Bronchial epithelial cell (primary cell): Measurements from ENCODE around the gene MGLL. TPM values are rescaled to one million over a fixed set of nuclear protein-coding genes. Genes with fewer than 3 reads are reported as not detected.

Experiments
- DNase-seq: peaks from one replicate; pipeline ENCODE4 v3.0.0-alpha.2; 2010; ENCODE audit warnings: low read depth
- FAIRE-seq: peaks from 2 replicates; lab custom pipeline; 2011; peaks lifted over from hg19 to GRCh38; lab: Jason Lieb, UNC
- H3K27me3 ChIP-seq: 2 replicates; pipeline ENCODE4 v1.5.1; 2011; ENCODE audit warnings: low read length; ENCODE audit not compliant: control insufficient read depth, insufficient read depth
- H3K36me3 ChIP-seq: 2 replicates; pipeline ENCODE4 v1.5.1; 2011; ENCODE audit warnings: low read length; ENCODE audit not compliant: control insufficient read depth, insufficient read depth
- H3K4me3 ChIP-seq: 2 replicates; pipeline ENCODE4 v1.5.1; 2011; ENCODE audit warnings: mild to moderate bottlenecking, low read depth, low read length, control low read depth
- total RNA-seq: library from RNA; depleted of rRNA; stranded (reverse); fragments of >200 nt; gene quantifications from 2 replicates; pipeline ENCODE4 v1.2.1, GENCODE V29; 2014
- TF ChIP-seq, protein P1 (sequence below): IDR thresholded peaks from 2 replicates; pipeline ENCODE4 v1.5.1; 2011; ENCODE audit warnings: mild to moderate bottlenecking, moderate library complexity, low read length, control low read depth, inconsistent platforms; ENCODE audit not compliant: insufficient read depth, severe bottlenecking

The MGLL gene
- total RNA-seq, 1 donor from 2014 or later = 25.5 TPM

DNA sequence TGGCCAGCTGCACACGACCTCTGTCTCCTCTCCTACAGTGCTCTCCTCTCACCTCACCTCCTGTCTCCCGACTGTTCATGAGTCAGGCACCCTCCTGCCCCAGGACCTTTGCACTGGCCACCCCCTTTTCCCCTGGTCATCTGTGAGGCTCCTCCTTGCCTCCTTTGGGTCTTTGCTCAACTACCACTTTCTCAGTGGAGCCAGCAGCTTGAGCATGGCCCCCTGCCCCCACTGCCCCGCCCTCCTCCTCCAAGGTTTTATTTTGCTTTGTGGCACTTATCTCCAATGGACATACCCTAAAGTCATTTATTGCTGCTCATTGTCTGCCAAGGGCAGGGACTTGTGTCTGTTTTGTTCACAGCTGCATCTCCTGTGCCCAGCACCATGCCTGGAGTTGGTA, 64.3 kb downstream of the MGLL start:
- FAIRE-seq (no peak), DNase-seq (no peak)
- TF ChIP-seq, protein P1, sequence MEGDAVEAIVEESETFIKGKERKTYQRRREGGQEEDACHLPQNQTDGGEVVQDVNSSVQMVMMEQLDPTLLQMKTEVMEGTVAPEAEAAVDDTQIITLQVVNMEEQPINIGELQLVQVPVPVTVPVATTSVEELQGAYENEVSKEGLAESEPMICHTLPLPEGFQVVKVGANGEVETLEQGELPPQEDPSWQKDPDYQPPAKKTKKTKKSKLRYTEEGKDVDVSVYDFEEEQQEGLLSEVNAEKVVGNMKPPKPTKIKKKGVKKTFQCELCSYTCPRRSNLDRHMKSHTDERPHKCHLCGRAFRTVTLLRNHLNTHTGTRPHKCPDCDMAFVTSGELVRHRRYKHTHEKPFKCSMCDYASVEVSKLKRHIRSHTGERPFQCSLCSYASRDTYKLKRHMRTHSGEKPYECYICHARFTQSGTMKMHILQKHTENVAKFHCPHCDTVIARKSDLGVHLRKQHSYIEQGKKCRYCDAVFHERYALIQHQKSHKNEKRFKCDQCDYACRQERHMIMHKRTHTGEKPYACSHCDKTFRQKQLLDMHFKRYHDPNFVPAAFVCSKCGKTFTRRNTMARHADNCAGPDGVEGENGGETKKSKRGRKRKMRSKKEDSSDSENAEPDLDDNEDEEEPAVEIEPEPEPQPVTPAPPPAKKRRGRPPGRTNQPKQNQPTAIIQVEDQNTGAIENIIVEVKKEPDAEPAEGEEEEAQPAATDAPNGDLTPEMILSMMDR = no peak
- H3K27me3 ChIP-seq = no peaks in the 10 kb centered on the region
- H3K4me3 ChIP-seq = no peak overlapping the region
- H3K36me3 ChIP-seq = peaks cover 5% of the 10 kb centered on the region

DNA sequence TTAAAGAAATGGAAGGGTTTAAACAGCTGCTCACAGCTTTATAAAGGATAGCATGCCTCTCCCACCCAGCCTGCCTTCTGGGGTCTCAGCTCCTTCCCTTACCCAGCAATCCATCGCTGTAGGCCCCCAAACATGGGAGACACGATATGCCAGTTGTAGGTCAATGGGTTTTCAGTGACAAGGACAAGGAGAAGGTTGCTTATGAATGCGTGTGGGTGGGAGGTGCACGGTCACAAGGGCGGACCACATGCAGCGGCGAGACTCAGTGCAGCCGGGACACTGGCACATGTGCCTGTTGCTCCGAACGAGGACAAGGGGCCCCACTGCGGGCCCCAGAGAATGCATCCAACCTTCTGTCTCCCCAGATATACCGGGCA, 67.0 kb downstream of the MGLL start:
- no peaks in the 10 kb centered on the region for H3K27me3 ChIP-seq
- FAIRE-seq (peak; percentile 75), DNase-seq (no peak)
- TF ChIP-seq, protein P1 = no peak
- peaks cover 3% of the 10 kb centered on the region for H3K36me3 ChIP-seq
- H3K4me3 ChIP-seq = no peak overlapping the region

DNA sequence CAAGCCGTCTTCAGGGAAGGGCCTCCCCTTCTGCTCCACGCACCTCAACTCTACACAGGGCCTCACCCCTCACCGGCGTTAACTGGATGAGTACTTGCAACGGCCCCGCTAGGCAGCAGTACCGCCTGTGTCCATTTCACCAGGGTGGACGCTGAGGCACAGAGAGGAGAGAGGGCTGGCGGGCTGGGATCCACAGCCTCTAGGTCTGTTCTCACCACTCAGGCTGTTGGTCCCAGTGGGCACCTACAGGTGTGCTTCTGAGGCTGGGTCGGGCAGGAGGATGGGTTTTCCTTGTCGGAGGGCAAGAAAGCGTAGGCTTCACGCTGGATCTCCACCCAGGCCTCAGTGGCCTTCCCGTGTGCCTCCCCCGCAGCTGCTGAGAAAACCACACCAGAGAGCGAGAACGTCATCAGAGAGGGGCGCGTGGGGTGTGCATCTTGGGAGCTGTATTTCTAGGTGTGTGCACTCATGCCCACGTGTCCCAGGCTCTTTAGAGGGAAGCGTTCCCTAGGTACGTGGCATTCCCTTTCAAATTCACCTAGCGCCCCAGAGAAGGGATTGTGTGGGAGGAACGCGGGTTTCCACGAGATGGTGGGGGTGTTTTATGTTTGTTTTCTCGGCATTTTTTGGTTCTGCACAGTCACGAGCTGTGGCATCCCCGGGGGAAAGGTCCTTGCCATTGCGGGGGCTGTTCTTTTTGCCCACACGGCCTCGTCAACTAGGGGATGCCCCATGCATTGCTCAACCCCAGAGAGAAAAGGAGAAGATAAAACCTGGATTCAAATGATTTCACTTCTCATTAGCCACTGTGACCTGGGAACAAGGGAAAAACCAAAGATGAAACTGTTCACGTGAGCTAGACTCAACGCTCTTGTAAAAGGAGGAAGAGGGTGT, 67.7 kb downstream of the MGLL start:
- Histone ChIP-seq H3K4me3 (no peak overlapping the region), H3K36me3 (peaks cover 3% of the 10 kb centered on the region), H3K27me3 (no peaks in the 10 kb centered on the region)
- no peak for FAIRE-seq
- DNase-seq = no peak
- TF ChIP-seq, protein P1 = no peak

DNA sequence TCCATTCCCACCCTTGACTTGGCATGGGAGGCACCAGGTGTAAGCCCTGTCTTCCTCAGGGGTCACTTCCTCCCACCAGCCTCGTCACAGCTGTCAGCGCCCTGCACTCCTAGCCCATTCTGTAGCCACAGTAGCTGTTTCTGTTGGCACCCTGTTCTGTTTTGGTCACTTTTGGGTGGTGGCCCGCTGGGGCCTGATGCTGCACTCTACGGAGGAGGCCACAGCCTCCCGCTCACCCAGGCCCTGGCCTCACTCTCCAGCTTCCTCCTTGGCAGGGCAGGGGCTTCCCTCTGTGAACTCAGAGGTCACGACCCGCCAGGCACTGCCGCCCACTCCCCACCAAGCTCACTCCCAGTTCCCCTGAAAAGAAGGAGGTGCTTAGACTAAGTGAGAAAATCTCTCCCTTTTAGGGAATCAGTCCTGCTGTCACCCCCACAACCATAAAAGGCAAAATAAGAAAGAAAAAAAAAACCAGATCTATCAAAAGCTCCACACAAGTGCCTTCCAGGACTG, 68.4 kb downstream of the MGLL start:
- no peak for FAIRE-seq

DNA sequence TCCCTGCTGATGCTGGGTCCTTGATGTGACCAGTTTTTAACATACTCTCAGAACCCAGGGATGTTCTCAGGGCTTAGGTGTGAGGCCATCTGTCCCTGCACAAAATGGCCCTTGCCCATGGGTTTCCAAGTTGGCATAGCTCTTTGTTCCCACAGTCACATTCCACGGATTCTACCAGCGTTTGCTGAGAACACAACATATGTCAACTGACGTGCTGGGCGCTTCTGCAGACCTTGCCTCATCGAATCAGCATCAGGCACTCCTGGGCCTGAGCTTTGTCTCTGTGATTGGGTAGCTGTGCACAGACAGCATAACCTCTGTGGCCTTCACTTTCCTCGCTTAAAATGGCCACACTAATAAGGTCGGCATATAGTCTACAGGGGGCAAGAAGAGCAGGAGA, 69.0 kb downstream of the MGLL start:
- TF ChIP-seq, protein P1 = no peak
- DNase-seq (no peak), FAIRE-seq (no peak)
- H3K4me3 ChIP-seq = no peak overlapping the region
- H3K27me3 ChIP-seq = no peaks in the 10 kb centered on the region
- H3K36me3 ChIP-seq = peaks cover 1% of the 10 kb centered on the region

More for the DNA sequence above, 68.4 kb downstream of the MGLL start:
- H3K27me3 ChIP-seq = no peaks in the 10 kb centered on the region
- H3K36me3 ChIP-seq = peaks cover 1% of the 10 kb centered on the region
- TF ChIP-seq, protein P1 = no peak
- DNase-seq = no peak
- H3K4me3 ChIP-seq = no peak overlapping the region
